ENCODE results near the gene CNKSR3.

Gene CNKSR3

GRCh38 chr6:154502553-154502952, 7.9 kb downstream of the CNKSR3 start:
- DNase-seq (ENCODE audit: low read depth, low spot score) = no peak

GRCh38 chr6:154501578-154501868, 9.0 kb downstream of the CNKSR3 start:
- no peak for DNase-seq (ENCODE audit: low read depth, low spot score)

GRCh38 chr6:154500769-154501577, 9.5 kb downstream of the CNKSR3 start:
- peak; percentile 25 for DNase-seq (ENCODE audit: low read depth, low spot score)

GRCh38 chr6:154499855-154500589, 10.5 kb downstream of the CNKSR3 start:
- no peak for DNase-seq (ENCODE audit: low read depth, low spot score)

GRCh38 chr6:154498340-154498934, 12.0 kb downstream of the CNKSR3 start:
- no peak for DNase-seq (ENCODE audit: low read depth, low spot score)

GRCh38 chr6:154496793-154497517, 13.5 kb downstream of the CNKSR3 start:
- DNase-seq (ENCODE audit: low read depth, low spot score) = no peak

GRCh38 chr6:154496186-154496585, 14.3 kb downstream of the CNKSR3 start:
- no peak for DNase-seq (ENCODE audit: low read depth, low spot score)

- DNase-seq (ENCODE audit: low read depth, low spot score) = no peak
These were observed 15.7 kb downstream of the CNKSR3 start for GRCh38 chr6:154494592-154495311.

- DNase-seq (ENCODE audit: low read depth, low spot score) = no peak
These were observed 18.7 kb downstream of the CNKSR3 start for GRCh38 chr6:154491567-154492470.

- DNase-seq (ENCODE audit: low read depth, low spot score) = no peak
These were observed 20.7 kb downstream of the CNKSR3 start for GRCh38 chr6:154489822-154490221.

GRCh38 chr6:154488802-154489437, 21.6 kb downstream of the CNKSR3 start:
- DNase-seq (ENCODE audit: low read depth, low spot score) = no peak

- no peak for DNase-seq (ENCODE audit: low read depth, low spot score)
These were observed 22.3 kb downstream of the CNKSR3 start for GRCh38 chr6:154488248-154488593.

- no peak for DNase-seq (ENCODE audit: low read depth, low spot score)
These were observed 22.9 kb downstream of the CNKSR3 start for GRCh38 chr6:154487367-154488247.

GRCh38 chr6:154485815-154486214, 24.7 kb downstream of the CNKSR3 start:
- no peak for DNase-seq (ENCODE audit: low read depth, low spot score)

GRCh38 chr6:154484942-154485341, 25.5 kb downstream of the CNKSR3 start:
- DNase-seq (ENCODE audit: low read depth, low spot score) = no peak

- no peak for DNase-seq (ENCODE audit: low read depth, low spot score)
These were observed 27.6 kb downstream of the CNKSR3 start for GRCh38 chr6:154482858-154483257.

- DNase-seq (ENCODE audit: low read depth, low spot score) = no peak
These were observed 28.9 kb downstream of the CNKSR3 start for GRCh38 chr6:154481521-154482013.

- no peak for DNase-seq (ENCODE audit: low read depth, low spot score)
These were observed 30.5 kb downstream of the CNKSR3 start for GRCh38 chr6:154479771-154480639.
